Pancreas (tissue), 10 donors: ENCODE results near the gene SPDYE8. TPM values are rescaled to one million over a fixed set of nuclear protein-coding genes. Genes with fewer than 3 reads are reported as not detected.
A peak's percentile ranks its signal among the peaks of the same experiment; 100 is the strongest.
"Not testable (repeated sequence)": the region's sequence is repeated elsewhere in the genome, so short reads cannot be mapped to it uniquely, and the experiment has no call there.

Experiments
- ATAC-seq, 4 donors: fragments of 200-7000 bp; cut with Tn5 transposase; one replicate each; pipeline versions ENCODE4 v1.8.0 to v1.9.1; 2020; ENCODE audit warnings: mild to moderate bottlenecking in 4 of 4, moderate library complexity in 4 of 4
- DNase-seq, 6 donors: peaks; one replicate each; pipeline ENCODE4 v3.0.0-alpha.2; 2020
- FAIRE-seq: peaks from 2 replicates; lab custom pipeline; 2012; peaks lifted over from hg19 to GRCh38; lab: Jason Lieb, UNC
- H3K27ac ChIP-seq, 4 donors: fragments of 200-600 bp; sonication (generic); 1 replicate in 3 of 4; 2 replicates in 1 of 4; pipeline versions ENCODE4 v1.5.0 to v1.8.0; 2020
- H3K27me3 ChIP-seq, 4 donors: fragments of 200-600 bp; one replicate each; pipeline ENCODE4 v1.8.0; 2021
- H3K36me3 ChIP-seq, 3 donors: fragments of 200-600 bp; sonication (generic) in 1 of 3; one replicate each; pipeline versions ENCODE4 v1.5.0 to v1.8.0; 2020 to 2021
- H3K4me1 ChIP-seq, 3 donors: fragments of 200-600 bp; one replicate each; pipeline ENCODE4 v1.8.0; 2021
- H3K4me3 ChIP-seq, 4 donors: fragments of 200-600 bp; sonication (generic) in 2 of 4; one replicate each; pipeline versions ENCODE4 v1.5.0 to v1.8.0; 2020 to 2021
- H3K9me3 ChIP-seq, 4 donors: fragments of 200-600 bp; one replicate each; pipeline ENCODE4 v1.8.0; 2021
- WGBS, 2 donors: extraction: QIAGEN DNeasy Blood & Tissue Kit; methylation state at CpG; one replicate each; pipeline ENCODE4 v1.1.7; 2013; 5-methylcytosine and 5-hydroxymethylcytosine counted together
- intact Hi-C, 3 donors: fragments of 100-400 bp; cut with DNase I; formaldehyde crosslinking; loops; one replicate each; pipeline versions ENCODE4 v1.11.1 to v1.14.2; 2022
- polyA plus RNA-seq, 2 donors: library from polyadenylated mRNA; stranded (reverse); fragments of 200-250 nt; gene quantifications; one replicate each; pipeline ENCODE4 v1.2.3, GENCODE V29; 2013
- total RNA-seq, 6 donors: library from RNA; stranded (reverse); fragmentation: NEBNext Ultra II Directional in 4 of 6; extraction: Animal tissue kit (Norgen Biotek cat#: 25700) in 4 of 6; gene quantifications; one replicate each; pipeline versions ENCODE4 v1.2.1 to v1.2.4, GENCODE V29; 2021 to 2023
- donor health status: healthy with polysubstance abuse.
- donor health status: DM: no; HTN: no; CAD: no; lungs with moderate emphysema.
- donor health status: DM: no; HTN: no; CAD: no.
- donor health status: control.
- donor health status: control.
- donor health status: Bipolar disorder and iron deficiency.
- donor health status: DM: yes; HTN: yes; CAD: no.
- donor health status: DM: no; HTN: no; CAD: no.
- donor health status: DM: no; HTN: no; CAD: no.
- donor health status: DM: yes; HTN: yes; CAD: no.

The SPDYE8 gene
- total and polyA plus RNA-seq, 8 donors = not detected

- H3K4me3 ChIP-seq, FAIRE-seq, H3K36me3 ChIP-seq, H3K27ac ChIP-seq, intact Hi-C loops, H3K4me1 ChIP-seq, ATAC-seq, H3K27me3 ChIP-seq, H3K9me3 ChIP-seq: not testable (repeated sequence)
- WGBS, 2 donors = 100% methylated on average over 2 to 3 of the region's 12 CpGs
- peak in 1 of 6 donors; percentile 25 for DNase-seq
These were observed 53.1 kb downstream of the SPDYE8 start for GRCh38 chr7:72976434-72976833.

DNA sequence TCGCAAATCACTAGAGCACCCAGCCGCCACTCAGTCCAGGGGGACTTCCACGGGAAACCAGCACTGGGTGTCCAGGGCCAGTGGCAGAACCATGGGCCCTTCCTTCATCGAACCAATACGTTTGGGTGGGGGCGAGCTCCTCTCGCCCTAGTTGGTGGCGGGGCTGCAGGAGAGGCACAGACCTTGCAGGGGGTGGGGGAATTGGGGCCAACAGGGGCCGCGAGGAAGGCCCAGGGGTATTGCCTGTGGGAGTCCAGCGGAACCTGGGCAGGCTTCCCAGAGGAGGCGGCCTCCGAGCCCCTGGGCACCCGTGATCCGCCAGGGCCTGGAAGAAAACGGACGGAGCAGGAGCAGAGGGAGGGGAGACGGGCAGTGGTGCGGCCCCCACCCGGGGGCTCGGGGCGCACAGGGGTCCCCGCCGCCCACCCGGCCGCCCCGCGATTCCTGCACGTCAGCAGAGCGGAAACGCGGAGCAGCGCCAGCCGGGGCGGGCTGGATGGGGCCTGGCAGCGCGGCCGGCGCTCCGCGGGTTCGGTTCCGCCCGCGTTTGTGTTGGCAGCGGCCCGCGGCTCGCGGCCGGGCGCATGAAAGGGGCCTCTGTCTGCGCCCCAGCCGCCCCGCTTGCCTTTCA is 53.8 kb downstream of the SPDYE8 start:
- H3K36me3 ChIP-seq, H3K27ac ChIP-seq, H3K27me3 ChIP-seq, H3K4me1 ChIP-seq, H3K4me3 ChIP-seq, H3K9me3 ChIP-seq, FAIRE-seq, ATAC-seq, intact Hi-C loops: not testable (repeated sequence)
- peak in 3 of 6 donors; percentile 15 to 55 (median 42) for DNase-seq
- WGBS, 2 donors = 91 to 96% methylated on average over 6 to 12 of the region's 55 CpGs

GRCh38 chr7:72974781-72975180 is 54.8 kb downstream of the SPDYE8 start:
- H3K36me3 ChIP-seq, H3K9me3 ChIP-seq, intact Hi-C loops, H3K4me1 ChIP-seq, H3K27me3 ChIP-seq, ATAC-seq, H3K27ac ChIP-seq, H3K4me3 ChIP-seq, FAIRE-seq: not testable (repeated sequence)
- WGBS, 2 donors = 97 to 98% methylated on average over 3 to 4 of the region's 7 CpGs
- peak in 1 of 6 donors; percentile 2 for DNase-seq

DNA sequence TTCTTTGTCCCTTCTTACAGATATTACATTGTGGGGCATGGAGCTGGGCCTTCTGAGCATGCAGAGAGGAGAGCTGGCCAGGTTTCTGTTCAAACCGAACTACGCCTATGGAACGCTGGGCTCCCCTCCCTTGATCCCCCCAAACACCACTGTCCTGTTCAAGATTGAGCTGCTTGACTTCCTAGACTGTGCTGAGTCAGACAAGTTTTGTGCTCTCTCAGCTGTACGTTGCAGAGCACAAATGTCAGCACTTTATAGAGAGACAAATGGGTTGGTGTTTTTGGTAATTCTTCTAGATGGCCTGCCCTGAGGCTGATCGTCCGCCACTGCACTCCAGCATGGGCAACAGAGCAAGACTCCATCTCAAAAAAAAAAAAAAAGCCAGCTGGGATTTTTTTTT is 58.1 kb downstream of the SPDYE8 start:
- ATAC-seq, H3K36me3 ChIP-seq, DNase-seq, intact Hi-C loops, H3K27ac ChIP-seq, H3K4me3 ChIP-seq, H3K9me3 ChIP-seq, H3K27me3 ChIP-seq, FAIRE-seq, H3K4me1 ChIP-seq: not testable (repeated sequence)
- WGBS, 2 donors = no CpG with 5 or more reads among the region's 6 CpGs

Other genes starting within 250 kb of the SPDYE8 start
- 1 to 10 TPM in 5 of 6 donors, under 1 TPM in 1; 0.92 to 5.7 (median 1.8) TPM for gene TYW1B, start 201.6 kb downstream of the SPDYE8 start, total RNA-seq
- gene TYW1B, start 201.6 kb downstream of the SPDYE8 start, polyA plus RNA-seq = 1 to 10 TPM; 1.3 to 2.1 TPM
- gene POM121, start 104.7 kb downstream of the SPDYE8 start, total RNA-seq = 10 to 100 TPM; 11.9 to 19.0 (median 17.1) TPM
- gene POM121, start 104.7 kb downstream of the SPDYE8 start, polyA plus RNA-seq = 10 to 100 TPM; 14.8 to 16.0 TPM
- 1 to 10 TPM in 3 of 6 donors, under 1 TPM in 3; 0.15 to 1.4 (median 0.99) TPM for gene TRIM74, start 60.3 kb downstream of the SPDYE8 start, total RNA-seq
- gene TRIM74, start 60.3 kb downstream of the SPDYE8 start, polyA plus RNA-seq = 1 to 10 TPM; 1.7 to 1.9 TPM
- not detected for gene SPDYE11, start 28.1 kb upstream of the SPDYE8 start, total RNA-seq
- not detected for gene SPDYE11, start 28.1 kb upstream of the SPDYE8 start, polyA plus RNA-seq
- gene SPDYE9, start 56.3 kb upstream of the SPDYE8 start, total RNA-seq = not detected
- gene SPDYE9, start 56.3 kb upstream of the SPDYE8 start, polyA plus RNA-seq = not detected